ENCODE measurements around the gene CAMTA1.

CAMTA1 gene

DNA sequence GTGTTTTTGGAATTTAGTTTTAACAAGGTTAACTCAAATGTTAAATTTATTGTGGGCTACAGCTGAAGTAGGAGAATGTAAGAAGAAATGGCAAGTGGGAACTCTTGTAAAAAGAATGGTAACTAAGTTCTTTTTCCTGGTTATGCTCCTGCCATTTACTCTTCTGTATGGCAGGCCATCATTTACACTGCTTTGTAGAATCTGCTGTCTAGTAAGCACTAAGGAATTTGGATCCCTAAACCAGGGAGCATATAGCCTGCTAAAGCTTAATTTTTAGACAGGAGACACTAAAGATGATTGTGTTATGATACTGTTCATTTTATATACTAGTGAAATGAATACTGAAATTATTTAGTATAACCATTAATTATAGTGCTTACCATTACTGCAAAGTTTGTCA, 85.3 kb downstream of the CAMTA1 start:
- TF ChIP-seq, protein P1, sequence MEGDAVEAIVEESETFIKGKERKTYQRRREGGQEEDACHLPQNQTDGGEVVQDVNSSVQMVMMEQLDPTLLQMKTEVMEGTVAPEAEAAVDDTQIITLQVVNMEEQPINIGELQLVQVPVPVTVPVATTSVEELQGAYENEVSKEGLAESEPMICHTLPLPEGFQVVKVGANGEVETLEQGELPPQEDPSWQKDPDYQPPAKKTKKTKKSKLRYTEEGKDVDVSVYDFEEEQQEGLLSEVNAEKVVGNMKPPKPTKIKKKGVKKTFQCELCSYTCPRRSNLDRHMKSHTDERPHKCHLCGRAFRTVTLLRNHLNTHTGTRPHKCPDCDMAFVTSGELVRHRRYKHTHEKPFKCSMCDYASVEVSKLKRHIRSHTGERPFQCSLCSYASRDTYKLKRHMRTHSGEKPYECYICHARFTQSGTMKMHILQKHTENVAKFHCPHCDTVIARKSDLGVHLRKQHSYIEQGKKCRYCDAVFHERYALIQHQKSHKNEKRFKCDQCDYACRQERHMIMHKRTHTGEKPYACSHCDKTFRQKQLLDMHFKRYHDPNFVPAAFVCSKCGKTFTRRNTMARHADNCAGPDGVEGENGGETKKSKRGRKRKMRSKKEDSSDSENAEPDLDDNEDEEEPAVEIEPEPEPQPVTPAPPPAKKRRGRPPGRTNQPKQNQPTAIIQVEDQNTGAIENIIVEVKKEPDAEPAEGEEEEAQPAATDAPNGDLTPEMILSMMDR (IDR thresholded peaks at IDR 0.05; ENCODE audit: control insufficient read depth, extremely low read depth, insufficient read depth): no peak
- no peak for DNase-seq (ENCODE audit: low read depth)
- H3K4me3 ChIP-seq (ENCODE audit: low read depth, low read length): no peak overlapping the region

DNA sequence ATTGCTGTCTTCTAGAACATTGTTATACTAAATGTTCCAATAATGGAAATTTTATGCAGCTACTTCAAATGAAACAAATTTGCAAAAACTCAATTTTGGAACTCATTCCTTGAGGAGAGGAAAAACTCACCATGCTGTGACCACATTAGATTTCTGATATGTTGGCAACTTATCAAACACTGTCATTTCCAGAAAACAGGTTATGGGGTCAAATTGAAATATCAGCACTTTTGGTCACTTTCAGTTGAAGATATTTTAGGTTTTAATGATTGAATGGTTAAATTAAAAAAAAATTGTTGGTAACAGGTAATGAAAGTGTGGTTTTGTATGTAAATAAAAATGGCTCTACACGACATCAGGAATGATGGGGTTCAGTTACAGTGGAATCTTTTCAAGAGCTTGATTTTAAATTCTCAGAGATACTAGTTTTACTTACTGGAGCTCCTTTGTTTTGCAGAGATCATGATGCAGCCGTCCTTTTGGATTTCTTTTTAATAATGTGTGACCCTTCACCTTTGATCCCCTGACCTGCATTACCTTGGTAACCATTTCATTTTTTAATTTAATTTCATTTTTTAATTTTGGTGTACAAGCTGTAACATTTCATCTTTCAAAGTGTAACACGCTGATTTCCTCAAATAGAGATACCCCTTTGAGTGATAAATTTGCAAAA, 86.2 kb downstream of the CAMTA1 start:
- no peak for DNase-seq (ENCODE audit: low read depth)
- TF ChIP-seq, protein P1 (IDR thresholded peaks at IDR 0.05; ENCODE audit: control insufficient read depth, extremely low read depth, insufficient read depth): no peak
- H3K4me3 ChIP-seq (ENCODE audit: low read depth, low read length): no peak overlapping the region

DNA sequence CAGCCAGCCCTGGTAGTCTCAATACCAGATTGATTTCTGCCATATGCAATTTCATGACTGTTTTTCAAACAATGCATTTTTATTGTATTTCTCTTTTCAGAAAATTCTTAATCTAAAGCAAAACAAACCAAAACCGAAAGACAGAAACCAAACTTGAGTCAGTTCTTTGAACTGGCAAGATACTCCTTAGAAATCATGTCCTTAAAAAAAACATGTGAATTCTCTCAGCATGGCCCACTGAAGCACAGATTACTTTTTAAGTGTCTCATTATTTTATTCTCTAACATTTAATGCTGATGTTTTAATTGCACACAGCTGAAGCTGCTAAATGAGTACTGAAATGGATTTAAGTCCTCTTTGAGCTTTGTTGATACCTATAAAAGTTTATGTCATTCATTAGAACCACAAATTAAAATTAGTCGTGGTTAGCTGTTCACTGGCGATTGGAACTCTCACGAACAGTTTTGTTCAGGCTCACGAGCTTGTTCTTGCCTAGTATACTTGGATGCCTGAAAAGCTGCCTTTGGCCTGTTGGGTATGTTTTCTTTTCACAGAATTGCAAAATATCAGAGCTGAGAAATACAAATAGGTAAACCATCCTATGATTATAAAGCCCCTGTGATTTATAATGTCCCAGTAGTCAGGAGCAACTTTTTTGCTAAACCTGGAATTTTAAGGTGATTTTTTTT, 87.5 kb downstream of the CAMTA1 start:
- DNase-seq (ENCODE audit: low read depth): no peak
- no peak overlapping the region for H3K4me3 ChIP-seq (ENCODE audit: low read depth, low read length)
- TF ChIP-seq, protein P1 (IDR thresholded peaks at IDR 0.05; ENCODE audit: control insufficient read depth, extremely low read depth, insufficient read depth): no peak

GRCh38 chr1:6873298-6874015, 88.2 kb downstream of the CAMTA1 start:
- DNase-seq (ENCODE audit: low read depth): no peak
- TF ChIP-seq, protein P1 (IDR thresholded peaks at IDR 0.05; ENCODE audit: control insufficient read depth, extremely low read depth, insufficient read depth): no peak

GRCh38 chr1:6874298-6874697, 89.0 kb downstream of the CAMTA1 start:
- TF ChIP-seq, protein P1 (IDR thresholded peaks at IDR 0.05; ENCODE audit: control insufficient read depth, extremely low read depth, insufficient read depth): no peak
- DNase-seq (ENCODE audit: low read depth): no peak
- no peak overlapping the region for H3K4me3 ChIP-seq (ENCODE audit: low read depth, low read length)

More at GRCh38 chr1:6873298-6874015, 88.2 kb downstream of the CAMTA1 start:
- H3K4me3 ChIP-seq (ENCODE audit: low read depth, low read length): no peak overlapping the region

- no peak for DNase-seq (ENCODE audit: low read depth)
- TF ChIP-seq, protein P1 (IDR thresholded peaks at IDR 0.05; ENCODE audit: control insufficient read depth, extremely low read depth, insufficient read depth): no peak
- no peak overlapping the region for H3K4me3 ChIP-seq (ENCODE audit: low read depth, low read length)
These were observed 95.9 kb downstream of the CAMTA1 start for GRCh38 chr1:6880951-6881690.
